ENCODE measurements around the gene PFDN1.

PFDN1 gene

DNA sequence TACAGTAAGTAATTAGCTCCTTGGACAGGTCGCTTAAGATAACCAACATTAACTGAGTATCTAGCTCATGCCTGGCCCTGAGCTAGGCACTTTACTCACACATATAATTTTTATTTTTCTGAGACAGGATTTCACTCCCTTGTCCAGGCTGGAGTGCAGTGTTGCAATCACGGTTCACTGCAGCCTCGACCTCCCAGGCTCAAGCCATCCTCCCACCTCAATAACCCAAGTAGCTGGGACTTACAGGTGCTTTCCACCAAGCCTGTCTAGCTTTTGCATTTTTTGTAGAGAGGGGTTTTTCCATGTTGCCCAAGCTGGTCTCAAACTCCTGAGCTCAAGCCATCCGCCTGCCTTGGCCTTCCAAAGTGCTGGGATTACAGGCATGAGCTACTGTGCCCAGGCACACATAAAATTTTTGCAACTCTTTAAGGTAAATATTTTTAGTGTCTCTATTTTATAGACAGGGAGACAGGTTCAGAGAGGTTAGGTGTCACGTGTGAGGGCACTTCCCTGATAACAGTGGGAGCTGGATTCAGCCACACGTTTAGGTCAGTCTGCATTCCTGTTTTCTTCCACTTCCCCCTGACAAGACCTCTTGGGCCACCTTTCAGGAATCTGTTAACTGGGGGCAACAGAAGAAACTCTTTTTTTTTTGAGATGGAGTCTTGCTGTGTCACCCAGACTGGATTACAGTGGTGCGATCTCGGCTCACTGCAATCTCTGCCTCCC, 25.3 kb upstream of the PFDN1 start:
- no peak for DNase-seq

DNA sequence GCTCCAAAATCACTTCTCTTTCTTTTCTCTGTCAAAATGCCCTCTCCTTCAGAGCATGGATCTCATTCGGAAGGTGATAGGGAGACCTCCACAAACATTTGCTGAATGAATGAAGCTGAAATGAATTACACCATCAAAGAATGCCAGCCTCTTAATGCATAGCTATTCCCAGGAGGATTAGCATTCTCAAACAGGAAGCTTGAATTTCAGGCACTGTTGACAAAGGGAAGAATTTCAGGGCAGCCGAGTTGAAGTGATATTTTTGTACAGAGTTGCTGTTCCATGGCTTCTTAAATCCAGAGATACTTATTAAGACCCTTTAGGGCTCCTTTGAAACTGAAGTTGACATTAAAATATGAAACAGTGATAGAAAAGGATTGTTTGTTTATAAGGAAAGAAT, 24.7 kb upstream of the PFDN1 start:
- DNase-seq = no peak

DNA sequence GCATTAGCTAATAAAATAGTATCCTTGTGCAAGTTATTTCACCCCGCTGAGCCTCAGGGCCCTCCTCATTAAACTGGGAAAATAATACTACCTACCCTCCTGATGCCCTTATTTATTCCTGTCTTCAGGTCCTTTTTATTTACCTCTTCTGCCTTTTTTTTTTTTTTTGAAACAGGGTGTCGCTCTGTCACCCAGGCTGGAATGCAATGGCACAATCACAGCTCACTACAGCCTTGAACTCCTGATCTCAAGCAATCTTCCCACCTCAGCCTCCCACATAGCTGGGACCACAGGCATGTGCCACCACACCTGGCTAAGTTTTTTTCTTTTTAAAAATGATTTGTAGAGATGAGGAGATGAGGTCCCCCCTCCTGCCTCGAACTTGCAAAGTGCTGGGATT, 22.6 kb upstream of the PFDN1 start:
- no peak for DNase-seq

DNA sequence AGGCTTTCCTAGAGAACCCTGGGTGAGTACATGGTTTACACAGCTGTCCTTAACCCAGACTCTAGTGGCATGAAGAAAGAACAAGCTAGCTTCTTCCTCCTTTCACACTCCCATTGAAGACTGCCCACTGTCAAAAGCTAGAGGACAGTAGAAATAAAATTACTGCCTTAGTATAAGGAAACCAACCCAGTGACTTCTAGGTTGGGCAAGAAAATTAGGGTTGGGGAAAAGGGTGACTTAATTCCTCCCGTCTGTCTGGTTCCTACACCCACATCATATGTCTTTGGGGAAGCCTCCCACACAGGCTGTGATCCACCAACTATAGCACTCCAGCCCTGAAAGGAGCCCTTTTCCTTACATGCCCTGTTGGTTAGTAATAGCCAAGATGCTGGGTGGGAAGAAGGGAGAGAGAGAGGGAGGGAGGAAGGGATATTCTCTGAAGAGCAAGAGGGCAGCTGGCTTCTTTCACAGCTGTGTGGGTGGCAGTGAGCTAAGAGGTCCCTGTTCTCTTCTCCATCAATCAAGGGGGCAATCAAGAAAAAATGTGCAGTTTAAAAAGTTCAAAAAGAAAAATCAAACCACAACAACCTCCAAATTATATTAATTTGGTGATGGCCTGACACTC, 21.8 kb upstream of the PFDN1 start:
- DNase-seq = no peak

DNA sequence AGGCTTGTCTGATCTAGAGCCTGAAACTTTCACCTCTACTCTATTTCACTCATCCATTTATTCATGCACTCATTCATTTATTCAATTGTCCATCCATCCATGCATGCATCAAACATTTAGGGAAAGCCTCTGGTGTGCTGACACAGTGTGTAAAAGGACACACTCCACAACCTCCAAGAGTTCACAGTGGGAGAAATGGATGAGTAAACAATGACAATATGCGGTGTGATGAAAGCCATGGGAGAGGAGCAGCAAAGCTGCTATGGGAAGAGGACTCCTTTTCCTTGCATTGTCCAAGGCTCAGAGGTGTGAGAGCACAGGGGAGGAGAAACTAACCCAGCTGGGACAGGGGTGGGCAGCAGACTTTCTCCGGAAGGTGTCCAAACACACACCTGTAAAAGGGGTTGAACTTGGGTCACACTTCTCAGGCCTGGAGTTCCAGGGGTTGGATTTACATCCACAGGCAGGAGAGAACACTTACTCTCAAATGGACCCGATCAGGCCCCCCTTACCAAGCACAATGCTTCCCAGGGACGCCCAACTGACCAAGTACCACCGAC, 21.2 kb upstream of the PFDN1 start:
- no peak for DNase-seq

DNA sequence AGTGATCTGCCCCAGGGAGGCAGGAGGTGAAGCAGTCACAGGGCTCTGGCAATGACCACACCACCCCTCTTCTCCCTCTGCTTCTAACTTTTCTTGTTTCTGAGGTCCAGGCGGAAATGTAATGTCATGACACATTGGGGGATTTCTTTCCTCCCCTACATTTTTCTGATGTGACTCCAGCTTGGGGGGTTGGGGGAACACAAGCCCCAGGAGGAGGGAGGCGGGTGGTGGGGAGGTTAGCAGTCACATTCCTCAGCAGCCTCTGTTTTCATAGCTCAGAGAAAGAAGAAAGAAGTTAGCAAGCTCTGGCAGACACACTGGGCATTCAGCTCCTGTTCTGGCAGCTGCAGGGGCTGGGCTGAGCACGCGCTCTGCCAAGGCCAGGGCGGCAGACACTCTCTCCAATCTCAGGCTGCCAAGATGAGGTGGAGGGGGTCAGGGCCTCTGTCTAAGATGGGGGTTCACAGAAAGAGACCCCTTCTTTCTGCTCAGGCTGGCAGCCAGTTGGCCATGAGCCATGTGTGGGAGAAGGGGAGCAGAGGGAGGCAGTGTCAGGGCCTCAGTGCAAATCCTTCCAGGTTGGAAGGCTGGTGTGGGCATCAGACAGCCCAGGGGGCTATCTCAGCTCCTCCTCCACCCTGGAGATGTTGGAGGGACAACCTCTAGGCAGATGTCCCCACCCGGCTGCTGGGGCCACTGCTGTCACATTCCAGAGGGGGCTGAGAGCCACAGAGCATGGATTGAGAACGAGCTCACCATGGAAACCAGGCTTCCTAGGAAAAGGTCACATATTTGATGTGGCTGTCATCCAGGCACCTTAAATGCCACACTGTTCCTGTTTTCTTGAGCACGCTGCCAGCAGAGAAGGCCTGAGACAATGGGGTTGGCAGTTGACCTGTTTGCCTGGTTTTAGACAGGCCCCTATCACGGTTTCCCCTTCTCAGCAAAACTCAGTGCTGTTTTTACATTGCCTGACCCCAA, 20.1 kb upstream of the PFDN1 start:
- no peak for DNase-seq

DNA sequence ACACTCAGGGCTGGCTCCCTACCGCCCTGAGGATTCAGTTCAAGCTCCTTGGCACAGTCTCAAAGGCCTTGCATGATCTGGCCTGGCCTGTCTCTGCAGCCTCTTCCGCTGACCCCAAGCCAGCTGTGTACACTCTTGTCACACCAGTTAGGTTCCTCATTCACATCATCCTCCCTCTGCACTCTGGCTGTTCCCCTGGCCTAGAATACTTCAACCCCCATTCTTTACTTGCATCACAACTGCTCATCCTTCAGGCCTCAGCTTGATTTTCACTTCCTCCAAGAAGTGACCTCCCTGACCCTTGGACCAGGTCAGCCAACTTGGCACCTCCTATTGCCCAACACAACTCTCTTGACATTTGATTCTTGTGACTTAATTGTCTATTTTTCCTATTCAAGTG, 18.9 kb upstream of the PFDN1 start:
- DNase-seq = no peak

DNA sequence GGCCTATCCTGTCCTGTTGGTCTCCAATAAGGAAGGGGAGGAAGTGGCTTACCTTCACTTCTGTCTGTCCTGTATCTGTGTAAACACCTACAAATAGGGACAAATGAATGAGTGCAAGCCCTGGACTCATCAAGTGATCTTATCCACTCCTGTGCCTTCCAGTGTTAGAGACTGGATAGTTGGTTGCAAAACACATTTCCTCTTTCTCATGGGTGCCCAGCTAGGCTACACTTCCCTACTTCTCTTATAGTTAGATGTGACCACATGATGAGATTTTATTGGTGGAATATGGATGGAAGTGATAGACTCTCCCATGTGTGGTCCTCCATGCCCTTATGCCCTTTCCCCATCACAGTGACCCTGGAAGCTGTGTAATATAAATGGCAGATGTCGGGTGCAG, 16.9 kb upstream of the PFDN1 start:
- no peak for DNase-seq

DNA sequence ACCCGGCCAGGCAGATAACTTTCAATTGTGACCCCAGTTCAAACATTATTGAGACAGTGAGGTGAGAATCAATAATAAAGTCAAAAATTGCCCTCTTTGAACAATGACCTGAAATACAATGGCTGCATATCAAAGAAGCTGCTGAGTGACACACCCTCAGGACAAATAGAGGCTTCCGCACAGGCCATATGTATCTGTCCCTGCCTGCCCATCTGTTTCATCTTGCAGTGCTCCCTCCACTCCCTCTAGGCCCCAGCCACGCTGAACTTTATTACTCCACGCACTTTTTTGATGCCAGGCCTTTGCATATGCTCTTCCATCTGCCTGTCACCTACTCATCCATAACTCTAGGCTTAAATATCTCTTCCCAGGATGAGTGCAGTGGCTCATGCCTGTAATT, 15.9 kb upstream of the PFDN1 start:
- DNase-seq = no peak

DNA sequence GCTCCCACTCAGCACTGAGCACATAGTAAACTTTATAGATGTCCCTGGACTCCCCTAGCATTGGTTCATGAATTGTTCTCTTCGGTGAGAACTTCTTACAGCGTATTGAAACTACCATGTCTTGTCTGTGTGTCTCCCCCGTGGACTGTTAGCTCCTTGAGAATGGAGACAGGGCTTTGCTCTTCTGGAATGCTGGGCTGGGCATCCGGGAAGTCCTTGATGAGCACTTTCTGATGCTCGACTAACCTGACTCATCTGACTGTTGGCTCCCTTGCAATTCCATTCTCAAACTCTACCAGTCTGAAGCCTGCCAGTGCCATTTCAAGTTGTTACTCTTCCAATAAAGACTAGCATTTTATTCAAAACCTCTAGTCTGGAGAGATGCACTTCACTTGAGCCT, 15.0 kb upstream of the PFDN1 start:
- DNase-seq = no peak

DNA sequence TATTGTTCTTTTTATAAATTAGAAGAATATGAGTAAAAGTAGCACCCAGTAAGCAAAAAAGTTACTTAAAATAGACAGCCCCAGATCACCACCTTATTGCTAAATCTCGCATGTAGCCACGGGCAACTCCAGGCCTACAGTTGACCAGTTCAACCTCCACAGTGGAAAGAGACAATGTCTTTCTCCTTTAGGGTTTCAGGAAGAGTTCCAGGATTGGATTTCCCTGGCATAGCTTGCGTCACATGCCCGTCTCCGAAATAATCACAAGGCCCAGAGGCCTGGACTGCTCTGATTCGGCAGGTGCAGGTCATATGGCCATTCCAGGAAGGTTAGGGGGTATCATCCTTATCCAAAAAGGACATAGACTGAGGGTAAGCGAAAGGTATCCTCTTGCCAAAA, 9.9 kb upstream of the PFDN1 start:
- DNase-seq = no peak

DNA sequence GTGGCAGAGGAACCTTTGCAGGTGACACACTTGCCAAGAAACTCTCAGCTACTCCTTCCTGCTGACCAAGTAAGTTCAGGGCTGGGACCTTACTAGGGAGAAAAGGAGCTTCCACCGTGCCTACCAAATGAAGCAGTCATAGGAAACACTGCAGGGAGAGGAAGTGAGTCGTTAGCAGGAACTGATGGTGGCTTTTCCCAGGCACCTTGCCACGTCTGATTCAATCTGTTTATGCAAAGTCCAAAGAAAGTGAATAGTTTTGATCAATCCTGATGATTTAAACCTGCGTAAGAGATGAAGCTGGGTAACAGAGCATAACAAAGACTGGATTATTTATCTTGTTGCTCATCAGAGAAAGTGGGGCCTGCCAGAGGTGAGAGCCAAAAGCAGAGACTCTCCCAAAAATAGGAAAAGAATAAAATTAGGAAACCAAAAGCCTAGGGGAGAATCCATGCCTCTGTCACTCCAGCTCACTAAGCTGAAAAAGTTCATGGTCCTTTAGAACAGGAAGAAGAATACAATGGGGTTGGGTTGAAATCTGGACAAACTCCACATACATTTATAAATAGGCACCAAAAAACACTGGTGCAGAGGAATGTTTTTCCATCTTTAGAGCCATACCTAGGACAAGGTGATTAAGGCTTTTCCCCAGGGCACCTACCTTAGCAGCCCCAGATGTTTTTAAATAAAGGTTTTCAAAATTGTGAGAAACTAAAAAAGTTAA, 9.3 kb upstream of the PFDN1 start:
- DNase-seq = no peak

DNA sequence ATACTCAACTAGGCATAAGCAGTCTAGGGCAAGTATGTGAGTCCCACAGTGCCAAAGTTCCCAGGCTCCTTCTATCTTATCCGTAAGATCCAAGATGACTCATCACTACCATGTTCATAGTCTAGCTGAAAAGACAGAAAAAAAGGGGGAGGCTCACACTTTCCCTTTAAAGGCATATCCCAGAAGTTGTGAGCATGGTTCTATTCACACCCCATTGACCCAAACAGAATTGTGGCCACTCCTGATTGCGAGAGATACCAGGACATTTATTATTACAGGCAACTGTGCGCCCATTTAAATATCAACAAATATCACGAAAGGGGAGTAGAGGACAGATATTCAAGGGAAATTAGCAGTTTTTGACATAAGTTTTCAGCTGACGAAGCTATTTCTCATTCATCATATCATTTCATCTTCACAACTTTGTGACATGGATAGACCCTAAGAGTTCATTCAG, 8.1 kb upstream of the PFDN1 start:
- no peak for DNase-seq

DNA sequence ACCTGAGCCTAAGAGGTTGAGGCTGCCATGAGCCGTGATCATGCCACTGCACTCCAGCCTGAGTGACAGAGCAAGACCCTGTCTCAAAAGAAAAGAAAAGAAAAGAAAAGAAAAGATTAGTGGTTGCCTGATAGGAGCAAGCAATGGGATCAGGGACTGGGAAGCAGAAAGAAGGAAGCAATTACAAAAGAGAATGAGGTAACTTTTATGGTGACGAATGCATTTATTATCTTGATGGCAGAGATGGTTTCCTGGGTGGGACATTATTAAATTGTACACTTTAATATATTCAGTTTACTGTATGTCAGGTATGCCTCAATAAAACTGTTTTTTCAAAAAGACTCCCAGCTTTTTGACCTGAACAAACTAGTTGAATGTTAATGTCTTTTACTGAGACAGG, 7.5 kb upstream of the PFDN1 start:
- no peak for DNase-seq

DNA sequence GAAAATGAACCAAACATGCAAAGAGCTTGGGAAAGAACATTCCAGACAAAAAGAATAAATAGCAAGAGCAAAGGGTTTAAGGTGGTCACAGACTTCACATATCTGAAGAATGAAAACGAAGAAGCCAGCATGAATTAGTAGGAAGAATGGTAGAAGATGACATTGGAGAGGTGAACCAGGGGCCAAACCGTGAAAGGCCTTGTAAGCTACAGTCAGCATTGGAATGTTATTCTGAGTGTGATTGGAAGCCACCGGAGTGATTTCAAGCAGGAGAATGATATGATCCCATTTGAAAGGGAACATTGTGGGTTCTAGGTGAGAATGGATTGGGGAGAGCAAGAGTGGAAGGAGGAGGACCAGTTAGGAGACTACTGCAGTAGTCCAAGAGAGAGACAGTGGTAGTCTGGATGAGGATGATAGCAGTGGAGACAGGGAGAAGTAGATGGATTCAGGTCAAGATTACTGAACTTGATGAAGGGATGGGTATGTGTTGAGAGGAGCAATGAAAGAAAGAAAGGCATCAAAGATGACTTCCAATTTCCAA, 6.9 kb upstream of the PFDN1 start:
- no peak for DNase-seq

DNA sequence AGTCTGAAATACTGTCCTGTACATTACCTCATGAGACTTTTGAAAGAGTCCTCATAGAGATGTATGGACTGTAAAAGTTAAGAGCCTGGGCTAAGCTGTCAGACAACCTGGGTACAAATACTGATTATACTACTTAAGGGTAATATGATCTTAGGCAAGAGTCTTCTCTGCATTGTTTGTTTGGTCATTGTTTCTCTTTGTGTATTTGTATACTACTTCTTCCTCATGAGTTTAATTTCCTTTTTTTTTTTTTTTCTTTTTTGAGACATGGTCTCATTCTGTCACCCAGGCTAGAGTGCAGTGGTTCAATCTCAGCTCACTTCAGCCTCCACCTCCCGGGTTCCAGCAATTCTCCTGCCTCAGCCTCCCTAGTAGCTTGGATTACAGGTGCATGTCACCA, 2.6 kb upstream of the PFDN1 start:
- no peak for DNase-seq

DNA sequence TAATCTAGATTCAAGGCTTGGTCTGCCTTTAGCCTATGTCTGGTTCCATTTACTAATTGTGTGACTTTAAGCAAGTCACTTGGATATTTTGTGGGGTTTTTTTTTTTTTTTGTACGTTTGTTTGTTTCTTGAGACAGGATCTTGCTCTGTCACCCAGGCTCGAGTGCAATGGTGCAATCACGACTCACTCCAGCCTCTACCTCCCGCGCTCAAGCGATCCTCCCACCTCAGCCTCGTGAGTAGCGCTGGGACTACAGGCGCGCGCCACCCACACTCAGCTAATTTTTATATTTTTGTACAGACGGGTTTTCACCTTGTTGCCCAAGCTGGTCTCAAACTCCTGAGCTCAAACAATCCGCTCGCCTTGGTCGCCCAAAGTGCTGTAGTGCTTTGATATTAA, 1.1 kb upstream of the PFDN1 start:
- DNase-seq = no peak

DNA sequence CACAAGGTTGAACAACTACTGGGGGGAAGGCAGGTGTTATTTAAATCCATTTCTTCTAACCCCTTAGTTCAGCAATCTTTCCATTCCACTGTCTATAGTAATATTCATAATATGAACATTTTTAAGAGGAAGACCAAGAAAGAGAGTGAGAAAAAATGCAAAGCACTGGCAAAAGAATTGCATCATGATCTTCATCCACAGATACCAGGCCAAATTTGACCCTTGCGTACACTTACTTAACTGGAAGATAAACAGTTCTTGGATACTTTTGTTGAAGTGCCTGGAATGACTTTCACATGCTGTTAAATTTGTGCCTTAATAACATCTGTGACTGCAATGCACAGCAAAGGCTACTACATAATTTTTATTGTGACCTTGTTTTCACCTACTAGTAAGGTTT, 1.8 kb downstream of the PFDN1 start:
- no peak for DNase-seq

DNA sequence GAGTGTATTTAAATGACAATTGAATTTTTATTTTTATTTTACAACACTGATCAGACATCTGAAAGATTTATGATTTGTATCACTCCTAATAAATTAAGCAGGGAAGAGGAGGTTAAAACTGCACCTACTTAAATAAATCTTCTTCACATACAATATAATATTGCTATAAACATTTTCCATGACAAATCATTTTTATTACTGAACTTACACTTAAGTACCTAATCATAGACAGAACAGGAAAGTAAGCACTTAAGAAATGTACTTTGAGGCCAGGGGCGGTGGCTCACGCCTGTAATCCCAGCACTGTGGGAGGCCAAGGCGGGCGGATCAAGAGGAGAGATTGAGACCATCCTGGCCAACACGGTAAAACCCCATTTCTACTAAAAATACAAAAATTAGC, 3.8 kb downstream of the PFDN1 start:
- no peak for DNase-seq

DNA sequence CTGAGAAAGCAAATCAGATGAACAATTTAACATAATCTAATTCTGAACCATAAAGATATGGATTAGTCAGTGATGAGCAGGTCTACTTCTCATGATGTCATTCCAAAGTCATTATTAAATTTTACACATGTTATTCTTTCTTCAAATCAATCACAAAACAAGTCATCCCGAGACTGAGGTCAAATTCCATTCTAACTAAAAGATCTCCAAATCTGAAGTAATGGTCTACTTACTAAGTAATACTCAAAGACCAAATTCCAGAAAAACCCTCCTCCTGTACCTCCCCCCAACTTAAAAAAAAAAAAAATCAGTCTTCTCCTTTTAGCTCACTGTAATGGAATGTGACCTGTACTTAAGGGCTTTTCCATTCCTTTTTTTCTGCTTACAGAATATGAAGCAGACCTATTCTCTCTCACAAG, 4.7 kb downstream of the PFDN1 start:
- no peak for DNase-seq

DNA sequence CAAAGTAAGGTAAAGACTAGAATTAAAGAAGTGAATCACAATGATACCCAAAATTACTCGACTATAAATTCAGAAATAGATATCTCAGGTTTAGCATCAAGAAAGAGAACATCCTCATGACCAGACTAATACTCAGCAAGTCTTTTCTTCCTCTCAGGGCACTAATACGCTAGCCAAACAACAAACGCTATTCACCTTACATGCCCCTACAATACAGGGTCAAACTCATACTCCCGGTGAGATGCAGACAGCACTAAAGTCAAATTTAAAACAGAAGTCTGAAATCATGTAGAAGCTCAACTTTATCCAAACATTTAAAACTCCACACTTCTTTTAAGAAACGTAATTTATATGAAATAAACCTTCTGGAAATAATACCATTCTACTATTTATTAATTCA, 5.6 kb downstream of the PFDN1 start:
- no peak for DNase-seq

DNA sequence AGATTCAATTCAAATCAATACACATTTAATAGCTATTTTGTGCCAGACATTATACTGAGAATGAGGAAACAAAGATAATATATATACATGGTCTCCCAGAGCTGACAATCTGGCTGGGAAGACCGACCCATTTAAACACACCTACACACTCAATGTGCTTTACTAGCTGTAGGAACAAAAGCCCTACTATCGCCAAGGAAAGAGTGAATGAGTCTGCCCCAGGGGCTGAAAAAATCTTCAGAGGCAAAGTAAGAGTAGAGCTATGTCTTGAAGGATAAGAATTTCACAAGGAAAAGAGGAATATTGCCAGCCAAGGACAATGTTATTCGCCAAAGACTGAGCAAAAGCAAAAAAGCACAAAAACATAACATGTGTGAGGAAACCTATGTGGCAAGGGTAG, 6.6 kb downstream of the PFDN1 start:
- no peak for DNase-seq

Data from NCI-H1930 (cell line).